Activated effector memory CD4-positive, alpha-beta T cell treated with Interleukin-2 at 50 U/mL for 16 hours (primary cell): ENCODE data around the gene MIPEP.

Experiments
- DNase-seq: peaks from one replicate; pipeline ENCODE4 v3.0.0-alpha.2; 2020

The MIPEP gene

DNA sequence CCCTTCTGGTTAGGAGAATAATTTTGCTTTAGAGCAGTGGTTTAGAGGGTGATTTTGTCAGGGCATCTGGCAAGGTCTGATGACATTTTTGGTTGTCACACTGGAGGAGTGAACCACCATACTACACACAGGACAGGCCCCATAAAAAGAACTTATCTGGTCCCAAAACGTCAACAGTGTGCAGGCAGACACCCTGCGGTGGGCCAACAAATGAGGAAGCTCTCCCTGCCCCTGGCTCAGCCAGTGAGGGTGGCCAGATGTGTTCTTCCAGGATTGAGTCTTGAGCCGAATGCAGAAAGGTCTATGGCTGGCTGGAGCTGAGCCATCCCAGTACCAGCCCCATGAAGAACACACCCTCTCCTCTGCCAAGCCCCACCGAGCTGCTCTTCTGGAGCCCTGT is 149.2 kb downstream of the MIPEP start:
- DNase-seq, result no peak

DNA sequence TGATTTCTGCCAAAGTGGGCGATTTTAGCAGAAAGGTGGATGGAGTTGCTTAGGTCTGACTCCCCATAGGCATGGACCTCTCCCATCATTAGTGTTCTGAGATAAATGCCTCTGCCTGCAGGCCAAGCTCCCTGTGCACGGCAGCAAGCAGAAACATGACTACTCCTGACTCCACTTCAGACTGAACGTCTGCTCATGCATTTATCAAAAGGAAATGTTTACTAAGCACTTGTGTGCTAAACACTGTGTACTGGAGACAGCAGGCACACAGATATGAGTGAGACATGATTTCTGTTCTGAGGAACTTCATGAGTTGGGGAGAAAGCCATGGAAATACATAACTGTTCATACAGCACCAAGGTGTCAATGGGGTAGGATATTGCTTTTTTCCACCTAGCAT is 149.6 kb downstream of the MIPEP start:
- no peak for DNase-seq

DNA sequence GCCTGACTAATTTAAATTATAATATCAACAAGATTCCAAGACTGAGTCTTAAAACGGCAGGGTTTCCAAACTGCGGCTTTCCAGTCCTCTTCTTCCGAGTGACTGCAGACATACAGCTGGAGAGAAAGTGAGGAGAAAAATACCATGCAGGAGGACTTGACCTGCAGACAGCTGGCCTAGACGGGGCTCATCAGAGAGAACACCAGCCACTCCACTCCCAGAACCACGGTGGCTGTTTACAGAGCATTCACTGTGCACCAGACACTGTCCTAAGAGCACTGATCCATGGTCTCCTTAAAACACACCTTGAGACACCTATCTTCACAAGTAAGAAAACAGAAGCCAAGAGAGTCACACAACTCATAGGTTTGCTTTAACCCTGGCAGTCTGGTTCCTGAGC is 152.7 kb downstream of the MIPEP start:
- no peak for DNase-seq

DNA sequence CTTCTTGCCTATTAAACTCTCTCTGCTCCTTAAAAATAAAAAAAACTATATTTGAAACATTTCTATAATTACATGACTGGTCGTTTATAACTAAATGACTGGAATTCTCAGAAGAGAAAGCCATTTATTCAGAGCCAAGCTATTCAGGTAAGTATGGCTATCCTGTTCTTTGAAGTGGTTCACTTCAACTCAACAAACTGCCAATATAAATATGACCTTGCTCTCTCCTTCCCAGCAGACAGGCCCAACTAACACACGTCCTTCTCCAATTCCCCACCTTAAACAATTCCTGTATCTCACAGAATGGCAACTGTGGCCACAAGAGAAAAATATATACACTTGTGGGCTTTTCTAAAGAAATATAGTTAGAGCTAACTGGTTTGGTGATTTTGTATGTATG is 153.9 kb downstream of the MIPEP start:
- no peak for DNase-seq

DNA sequence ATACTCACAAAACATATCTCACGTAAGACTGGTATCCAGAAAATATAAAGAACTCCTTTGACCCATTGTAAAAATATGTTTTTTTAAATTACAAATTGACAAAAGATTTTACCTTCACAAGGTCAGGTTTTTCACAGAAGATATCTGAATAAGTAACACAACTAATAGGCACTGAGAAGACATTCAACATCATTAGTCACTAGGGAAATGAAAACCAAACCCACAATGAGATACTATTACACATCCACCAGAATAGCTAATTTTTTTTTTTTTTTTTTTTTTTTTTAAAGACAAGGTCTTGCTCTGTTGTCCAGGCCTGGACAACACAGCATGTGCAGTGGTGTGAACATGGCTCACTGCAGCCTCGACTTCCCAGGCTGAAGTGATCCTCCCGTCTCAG is 157.5 kb downstream of the MIPEP start:
- no peak for DNase-seq

DNA sequence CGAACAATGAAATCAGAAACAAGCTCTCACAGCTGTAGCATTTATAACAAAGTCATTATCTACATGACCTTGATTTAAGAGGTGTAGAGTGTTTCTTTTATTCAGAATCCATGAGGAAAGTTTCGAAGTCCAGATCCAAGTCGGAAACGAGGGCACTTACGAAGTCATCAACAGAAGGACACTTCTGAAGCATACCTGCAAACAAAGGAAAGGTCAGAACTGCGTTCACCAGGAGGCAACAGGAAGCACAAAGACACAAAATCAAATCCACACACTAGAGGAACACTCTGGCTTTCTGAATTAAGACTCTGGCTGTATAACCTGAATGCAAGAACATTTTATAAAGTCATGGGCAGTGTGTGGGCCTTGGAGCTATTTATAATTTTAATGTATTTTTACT is 158.9 kb downstream of the MIPEP start:
- no peak for DNase-seq

DNA sequence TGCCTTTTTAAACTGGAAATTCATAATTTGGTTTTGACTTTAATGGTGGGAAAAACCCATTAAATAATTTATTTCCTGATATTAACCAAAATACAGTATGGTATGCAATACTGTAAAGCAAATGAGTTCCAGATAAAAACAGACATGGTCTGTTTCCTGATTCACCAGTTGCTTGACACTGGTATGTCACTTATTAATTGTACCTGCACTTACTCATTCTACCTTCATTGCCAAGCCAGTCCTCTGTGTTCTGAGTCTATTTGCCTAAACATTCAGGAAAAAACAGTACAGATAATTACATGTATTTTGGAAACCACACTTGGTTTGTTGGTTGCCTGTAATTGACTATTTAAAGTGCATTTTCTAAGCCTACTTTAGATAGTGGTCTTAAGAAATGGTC is 159.7 kb downstream of the MIPEP start:
- no peak for DNase-seq

DNA sequence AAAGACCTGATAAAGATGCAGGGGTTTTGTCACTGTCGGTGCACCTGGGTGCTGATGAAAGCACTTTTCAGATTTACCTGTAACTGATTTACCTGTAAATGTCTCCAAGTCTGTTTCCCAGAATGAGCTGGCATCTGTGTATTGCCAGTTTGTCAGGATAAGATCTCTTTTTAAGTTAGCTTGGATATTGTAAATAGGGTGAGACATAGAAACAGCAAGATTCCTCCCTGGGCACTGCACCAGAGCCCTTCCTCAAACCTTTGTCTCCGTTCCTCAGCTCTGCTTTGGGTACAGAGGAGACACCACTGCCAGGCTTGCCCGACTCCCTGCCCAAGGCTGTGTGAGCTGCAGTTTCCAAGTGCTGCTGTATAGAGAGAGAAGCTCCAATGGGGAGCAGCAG is 160.4 kb downstream of the MIPEP start:
- no peak for DNase-seq

DNA sequence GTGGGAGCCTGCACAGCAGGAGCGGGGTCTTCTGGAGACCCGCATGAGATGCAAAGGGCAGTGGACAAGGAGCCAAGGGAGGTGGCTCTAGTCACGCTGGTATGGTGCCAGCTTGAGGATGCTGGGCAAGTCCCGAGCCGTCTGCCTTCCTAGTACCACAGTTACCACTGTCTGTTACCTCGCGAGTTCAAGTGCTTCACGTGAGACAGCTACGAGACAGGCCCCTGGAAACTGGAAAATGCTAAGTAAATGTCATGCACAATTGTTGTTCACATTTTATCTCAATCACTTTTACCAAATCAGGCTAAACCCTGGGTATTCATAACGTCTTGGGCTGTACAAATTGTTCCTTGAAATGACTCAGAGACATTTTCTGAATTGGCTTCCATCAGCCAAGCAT is 163.3 kb downstream of the MIPEP start:
- no peak for DNase-seq

DNA sequence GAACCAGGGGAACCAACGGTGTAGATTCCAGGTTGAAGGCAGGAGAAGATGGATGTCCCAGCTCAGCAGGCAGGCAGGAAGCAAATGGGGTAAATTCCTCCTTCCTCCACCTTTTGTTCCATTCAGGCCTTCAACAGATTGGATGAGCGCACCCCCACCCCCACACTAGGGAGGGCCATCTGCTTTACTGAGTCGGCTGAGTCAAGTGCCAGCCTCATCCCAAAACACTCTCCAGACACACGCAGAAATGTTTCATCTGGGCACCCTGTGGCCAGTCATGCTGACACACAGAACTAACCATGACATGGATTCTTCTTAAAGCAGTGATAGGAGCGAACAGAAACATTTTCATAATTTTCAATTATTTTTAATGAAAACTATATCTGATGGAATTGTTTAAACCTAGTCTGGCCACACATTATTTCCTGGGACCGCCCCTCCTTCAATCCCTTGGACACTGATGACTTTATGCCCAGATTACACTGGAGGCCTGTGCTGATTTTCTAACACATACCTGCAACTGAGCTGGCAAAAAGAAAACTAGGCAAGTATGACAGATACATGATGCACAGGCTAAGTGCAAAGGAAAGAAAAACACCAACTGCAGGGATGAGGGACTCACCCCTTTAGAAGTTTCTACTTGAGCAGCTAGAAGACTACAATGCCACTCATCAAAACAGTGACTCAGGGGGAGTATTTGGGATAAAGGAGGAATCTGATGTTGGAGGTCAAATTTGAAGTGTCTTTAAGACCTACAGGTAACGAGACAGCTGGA is 164.8 kb downstream of the MIPEP start:
- DNase-seq, result no peak

DNA sequence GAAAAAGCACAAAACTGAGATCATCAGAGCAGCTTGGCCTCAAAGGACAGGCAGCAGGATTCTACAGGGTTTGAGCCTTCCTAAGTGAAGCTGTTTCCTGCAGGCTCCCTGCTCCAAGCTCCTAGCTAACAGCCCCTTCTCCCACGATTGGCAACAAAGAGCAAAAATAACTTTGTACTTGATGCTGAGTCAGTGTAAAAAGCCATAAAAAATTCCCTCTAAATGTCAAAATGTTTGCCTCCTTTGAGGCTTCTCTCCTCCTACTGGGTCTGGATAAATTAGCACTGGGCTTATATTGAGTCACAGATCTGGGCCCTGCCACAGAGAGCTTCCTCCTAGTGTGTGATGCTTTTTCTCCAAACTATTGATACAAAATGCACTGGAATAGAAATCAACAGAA is 165.7 kb downstream of the MIPEP start:
- no peak for DNase-seq

DNA sequence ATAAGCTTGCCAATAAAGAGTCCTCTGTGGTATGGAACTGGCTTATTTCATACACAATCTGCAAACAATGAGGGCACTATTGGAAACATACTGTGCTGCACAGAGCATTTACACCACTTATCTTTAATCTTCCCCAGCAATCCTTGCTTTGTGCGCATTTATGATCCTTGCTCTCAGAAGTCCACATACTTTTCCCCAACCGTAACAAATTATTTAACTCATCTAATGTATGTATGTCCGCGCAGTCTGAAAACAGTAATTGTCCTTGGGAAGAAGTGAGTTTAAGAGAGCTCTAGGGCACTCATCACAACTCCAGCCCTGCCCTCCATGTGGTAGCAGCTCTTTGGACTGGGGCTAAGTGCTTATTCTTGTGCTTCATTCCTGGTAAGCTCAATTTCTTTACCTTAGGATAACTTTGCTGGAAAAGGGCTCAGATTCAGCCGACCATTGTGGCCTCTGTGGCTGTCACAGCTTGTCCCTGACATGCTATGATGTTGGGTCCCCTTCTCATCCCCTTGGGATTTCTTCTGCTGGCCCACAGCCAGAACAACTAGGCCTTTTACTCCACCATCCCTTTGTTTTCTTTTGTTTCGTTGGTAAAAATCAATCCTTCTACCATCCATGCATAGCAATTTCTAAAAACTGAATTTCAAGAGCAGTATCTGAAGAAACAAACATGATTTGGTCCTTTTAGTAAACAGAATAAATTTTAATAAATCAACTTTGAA is 166.3 kb downstream of the MIPEP start:
- DNase-seq, result no peak

DNA sequence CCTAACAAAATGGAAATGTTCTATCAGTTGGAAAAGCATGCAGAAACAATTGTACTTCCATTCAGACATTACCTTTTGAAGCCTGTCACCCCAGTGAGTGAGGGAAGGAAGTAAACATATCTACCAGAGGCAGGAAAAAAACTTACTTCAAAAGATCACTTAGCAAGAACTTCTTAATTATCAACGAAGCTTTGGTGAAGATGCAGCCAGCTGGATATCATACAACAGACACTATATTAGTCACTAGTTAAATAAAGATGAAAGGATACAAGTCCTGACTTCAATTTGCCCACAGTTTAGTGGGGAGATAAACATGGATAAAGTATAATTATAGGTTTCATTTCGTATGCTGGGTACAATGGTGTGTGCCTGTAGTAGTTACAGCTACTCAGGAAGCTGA is 170.2 kb downstream of the MIPEP start:
- DNase-seq, result no peak

DNA sequence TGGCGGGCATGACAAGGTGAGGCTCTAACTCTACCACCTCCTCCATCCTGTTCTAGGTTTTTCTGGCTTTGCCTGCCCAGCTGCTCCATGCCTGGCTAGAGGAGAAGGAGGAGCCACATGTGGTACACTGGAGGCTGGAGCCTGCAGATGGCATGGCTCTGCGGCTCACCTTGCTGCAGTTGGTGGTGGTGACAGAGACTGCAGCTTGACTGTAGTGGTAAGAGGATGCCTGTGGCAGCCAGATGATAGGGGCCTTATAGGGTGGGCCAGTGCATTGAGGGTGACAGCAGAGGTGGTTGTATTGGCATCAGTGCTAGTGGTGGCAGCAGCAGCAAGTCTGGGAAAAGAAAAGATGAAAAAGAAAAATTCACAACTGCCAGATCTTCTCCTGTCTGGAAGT is 172.8 kb downstream of the MIPEP start:
- DNase-seq, result no peak

DNA sequence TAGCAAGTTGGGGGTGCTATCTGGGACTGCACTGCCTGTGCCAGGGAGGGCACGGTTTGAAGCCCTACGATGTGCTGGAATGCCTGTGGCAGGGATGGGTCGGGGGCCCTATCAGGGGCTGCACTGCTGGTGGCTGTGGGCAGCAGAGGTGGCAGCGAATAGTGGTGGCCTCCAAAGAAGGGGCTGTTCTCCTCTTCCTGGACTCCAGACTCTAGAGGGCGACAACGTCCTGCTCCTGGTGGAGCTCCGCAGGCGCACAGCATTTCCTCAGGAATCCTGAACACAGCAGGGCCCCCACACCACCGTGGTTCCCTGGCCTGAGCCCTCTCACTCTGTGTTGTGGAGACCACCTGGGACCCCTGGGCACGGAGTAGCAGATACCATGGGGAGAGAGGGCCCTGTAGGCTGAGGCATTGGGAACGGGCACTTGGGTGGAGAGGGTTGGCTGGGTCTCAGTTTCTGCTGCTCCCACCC is 173.4 kb downstream of the MIPEP start:
- no peak for DNase-seq

DNA sequence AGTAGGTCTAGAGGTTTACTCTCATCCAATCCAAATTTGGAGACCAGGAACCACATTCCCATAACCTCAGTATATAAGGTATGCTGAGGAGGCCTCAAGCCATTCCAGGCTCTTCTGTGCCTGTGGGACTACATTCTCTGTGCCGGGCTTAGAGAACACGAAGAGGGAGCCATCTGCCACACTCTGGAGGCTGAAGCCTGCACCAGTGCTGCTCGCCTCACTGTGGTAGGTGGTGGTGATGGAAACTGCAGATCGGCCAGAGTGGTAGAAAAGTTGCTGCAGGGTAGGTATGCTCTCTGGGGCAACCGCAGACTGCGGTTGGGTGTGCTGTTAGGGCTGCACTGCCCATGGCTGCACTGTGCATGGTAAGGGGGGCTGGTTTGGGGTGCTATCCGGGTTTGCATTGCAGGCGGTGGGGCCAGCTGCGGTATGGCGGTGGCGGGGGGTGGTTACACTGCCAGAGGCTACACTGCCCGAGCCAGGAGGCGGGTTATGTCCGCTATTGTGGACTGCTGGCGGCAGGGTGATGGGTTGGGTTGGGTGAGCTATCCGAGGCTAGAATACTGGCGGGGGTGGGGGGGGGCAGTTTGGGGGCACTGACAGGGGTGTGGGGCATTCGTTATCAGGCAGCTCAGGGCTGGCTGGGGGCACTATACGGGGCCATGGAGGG is 174.0 kb downstream of the MIPEP start:
- DNase-seq, result no peak

DNA sequence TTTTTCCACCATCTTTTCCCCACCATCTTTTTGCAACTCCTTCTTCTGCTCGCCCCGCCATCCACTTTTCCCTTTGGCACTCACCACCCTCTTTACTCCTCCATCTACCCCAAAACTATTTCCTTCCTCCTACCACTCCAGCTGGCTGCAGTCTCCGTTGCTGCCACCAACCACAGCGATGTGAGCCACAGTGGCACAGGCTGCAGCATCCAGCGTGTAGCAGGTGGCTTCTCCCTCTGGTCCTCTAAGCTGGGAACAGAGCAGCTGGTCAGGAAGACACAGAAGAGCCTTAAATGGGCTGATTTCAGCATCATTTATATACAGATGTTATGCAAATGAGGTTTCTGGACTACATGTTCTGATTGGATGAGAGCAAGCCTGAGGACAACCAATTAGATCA is 174.5 kb downstream of the MIPEP start:
- no peak for DNase-seq

DNA sequence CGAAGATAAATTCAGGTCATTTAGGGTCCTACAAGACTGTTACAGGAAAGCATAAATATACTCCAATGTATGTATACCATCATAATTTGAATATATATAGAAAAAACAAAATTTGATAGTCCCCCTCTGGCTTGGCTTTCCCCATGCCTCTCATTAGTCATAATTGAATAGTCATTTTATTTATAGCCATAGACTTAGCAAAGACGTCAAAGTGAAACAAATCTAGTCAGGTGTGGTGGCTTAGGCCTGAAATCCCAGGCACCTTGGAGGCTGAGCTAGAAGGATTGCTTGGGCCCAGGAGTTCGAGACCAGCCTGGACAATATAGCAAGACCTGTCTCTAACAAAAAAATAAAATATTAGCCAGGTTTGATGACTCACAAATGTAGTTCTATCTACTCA is 177.8 kb downstream of the MIPEP start:
- no peak for DNase-seq

DNA sequence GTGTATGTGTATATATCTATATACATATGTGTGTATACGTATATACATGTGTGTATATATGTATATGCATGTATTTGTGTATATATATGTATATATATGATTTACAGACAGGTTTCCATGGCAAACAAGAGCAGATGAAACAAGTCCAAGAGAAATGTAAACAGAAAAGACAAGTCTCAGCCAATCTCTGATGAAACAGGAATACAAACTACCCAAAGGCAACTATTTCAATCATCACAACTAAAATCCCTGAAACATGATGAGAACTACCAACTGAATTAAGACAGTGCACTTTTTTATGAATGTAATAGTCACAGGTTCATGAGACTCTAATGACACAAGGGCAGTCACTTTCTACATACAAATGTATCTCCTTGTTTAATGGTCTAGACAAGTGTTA is 178.8 kb downstream of the MIPEP start:
- DNase-seq, result no peak

DNA sequence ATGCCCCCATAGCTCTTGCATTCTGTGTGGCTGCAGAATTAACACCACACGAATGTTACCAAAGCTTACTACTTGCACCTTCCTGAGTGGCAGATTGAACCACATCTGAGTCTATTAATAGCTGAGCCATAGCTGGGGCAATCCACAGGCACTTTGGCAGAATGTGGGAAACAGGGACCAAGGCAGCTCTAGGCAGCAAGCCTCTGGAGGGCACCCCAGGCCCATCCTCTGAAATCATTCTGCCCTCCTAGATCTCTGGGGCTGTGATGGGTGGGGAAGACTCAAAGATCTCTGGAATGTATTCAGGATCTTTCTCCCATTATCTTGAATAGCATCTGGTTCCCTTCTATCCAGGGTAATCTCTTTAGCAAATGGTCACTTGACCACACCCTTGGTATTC is 179.7 kb downstream of the MIPEP start:
- no peak for DNase-seq

DNA sequence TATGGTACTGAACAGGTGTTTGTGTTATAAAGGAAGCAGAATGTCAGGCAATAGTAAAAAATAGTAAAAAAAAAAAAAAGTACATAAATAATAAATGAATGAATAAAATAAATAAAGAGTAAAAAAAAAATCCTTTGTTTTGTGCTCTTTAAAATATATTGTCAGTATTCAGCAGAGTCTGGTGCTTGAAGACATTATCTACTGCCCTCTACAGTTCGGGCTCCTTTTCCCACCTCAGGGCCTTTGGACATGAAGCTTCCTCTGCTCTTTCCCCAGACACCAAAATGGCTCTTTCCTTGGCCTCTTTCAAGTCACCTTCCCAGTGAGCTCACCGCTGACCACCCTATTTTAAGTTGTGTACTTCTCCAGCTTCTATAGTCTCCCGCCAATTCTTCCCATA is 181.5 kb downstream of the MIPEP start:
- no peak for DNase-seq

DNA sequence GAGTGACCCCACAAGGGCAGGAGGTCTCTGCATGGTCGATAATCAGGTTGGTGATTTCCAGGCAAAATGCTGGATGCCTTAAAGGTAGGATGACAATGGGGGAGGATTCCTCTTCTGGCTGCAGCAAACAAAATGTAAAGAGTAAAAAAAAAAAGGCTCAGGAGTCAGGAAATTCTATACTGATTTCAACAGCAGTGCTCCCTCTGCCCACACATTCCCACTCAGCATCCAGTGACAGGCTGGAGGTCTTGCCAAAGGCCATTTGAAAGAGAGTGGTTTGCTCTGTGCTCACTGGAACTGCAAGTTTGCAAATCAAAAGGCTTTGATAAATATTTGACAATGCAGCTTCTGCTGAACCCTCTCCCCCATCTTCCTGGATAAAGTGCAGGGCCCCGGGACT is 183.6 kb downstream of the MIPEP start:
- no peak for DNase-seq

DNA sequence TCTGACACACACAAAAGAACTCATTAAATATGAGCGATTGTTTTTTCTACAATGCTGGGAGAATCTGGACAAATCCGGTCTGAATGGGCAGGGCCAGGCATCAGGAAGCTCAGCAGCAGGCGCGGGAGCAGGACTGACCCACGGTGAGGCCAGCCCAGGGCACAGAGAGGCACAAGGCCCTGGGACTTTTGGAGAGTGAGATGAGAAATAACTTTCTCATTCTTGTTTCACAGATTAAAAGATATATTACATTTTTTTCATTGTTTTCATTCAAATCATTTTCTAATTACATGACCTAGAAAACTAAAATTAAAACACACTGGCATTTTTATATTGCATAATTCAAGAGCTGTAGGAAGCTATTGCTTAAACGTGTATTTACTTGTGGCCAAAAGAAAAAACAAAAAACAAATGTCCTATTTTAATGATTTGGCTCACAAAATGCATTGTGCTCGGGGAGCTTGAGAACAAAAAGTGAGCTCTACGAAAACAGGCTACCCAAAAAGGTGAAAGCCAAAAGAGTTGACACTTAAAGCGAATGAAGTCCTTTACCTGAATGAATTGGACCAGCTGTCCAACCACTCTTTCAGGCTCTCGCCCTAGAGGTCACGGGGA is 185.8 kb downstream of the MIPEP start:
- no peak for DNase-seq

DNA sequence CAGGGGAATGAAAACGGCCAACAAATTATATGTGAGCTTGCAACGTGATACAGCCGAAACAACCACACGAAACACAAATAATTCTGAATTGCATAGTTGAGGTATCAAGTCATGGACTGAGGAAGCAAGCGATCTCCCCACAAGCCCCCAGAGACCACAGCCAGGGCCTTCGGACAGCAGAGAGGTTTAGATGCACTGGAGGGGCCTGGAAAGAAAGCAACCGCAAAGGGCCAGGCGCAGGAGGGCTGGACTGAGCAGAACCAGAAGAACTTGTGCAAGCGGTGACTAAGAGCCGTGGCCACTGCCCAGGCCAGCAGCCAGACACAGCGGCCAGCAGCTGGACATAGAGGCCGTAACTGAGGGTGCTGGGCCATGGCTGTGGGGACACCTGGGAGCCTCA is 187.6 kb downstream of the MIPEP start:
- no peak for DNase-seq
